ENCODE results near the gene OTOF. TPM values are rescaled to one million over a fixed set of nuclear protein-coding genes. Genes with fewer than 3 reads are reported as not detected.

OTOF gene
- total and polyA plus RNA-seq, 2 of the 13 experiments (the other 11 are each of a cell fraction or from before 2014, with no cell fraction given), result 0.04 TPM; not detected in 1

- TF ChIP-seq ZBTB44 (CRISPR knock-in tag; IDR thresholded peaks at IDR 0.05) (no peak), ZNF441 (CRISPR knock-in tag; IDR thresholded peaks at IDR 0.05; ENCODE audit: borderline replicate concordance) (no peak), ZNF749 (CRISPR knock-in tag; IDR thresholded peaks at IDR 0.05; ENCODE audit: borderline replicate concordance) (no peak), ZNF138 (CRISPR knock-in tag; IDR thresholded peaks at IDR 0.05; ENCODE audit: low read depth) (no peak), HNRNPH1 (optimal IDR thresholded peaks at IDR 0.05; ENCODE audit: low read depth, low read length) (no peak), ETV6 (CRISPR knock-in tag; conservative IDR thresholded peaks at IDR 0.05) (no peak), CEBPZ (IDR thresholded peaks at IDR 0.05; ENCODE audit: low read length) (no peak), SRSF4 (IDR thresholded peaks at IDR 0.05; ENCODE audit: low read depth, low read length, poor library complexity, severe bottlenecking) (no peak), YEATS2 (CRISPR knock-in tag; IDR thresholded peaks at IDR 0.05; ENCODE audit: borderline replicate concordance) (no peak), SMC3 (IDR thresholded peaks at IDR 0.05; ENCODE audit: low read length) (no peak), CEBPB (IDR thresholded peaks at IDR 0.05; ENCODE audit: borderline replicate concordance, low read depth, low read length) (peak; percentile 87), ZNF256 (CRISPR knock-in tag; conservative IDR thresholded peaks at IDR 0.05) (no peak), NCOA5 (CRISPR knock-in tag; IDR thresholded peaks at IDR 0.05) (no peak), PBX3 (CRISPR knock-in tag; IDR thresholded peaks at IDR 0.05; ENCODE audit: borderline replicate concordance) (no peak), HINFP (CRISPR knock-in tag; IDR thresholded peaks at IDR 0.05; ENCODE audit: low read depth) (no peak), SIN3A (IDR thresholded peaks at IDR 0.05; ENCODE audit: borderline replicate concordance, low read depth, low read length) (no peak), ADNP (CRISPR knock-in tag; IDR thresholded peaks at IDR 0.05) (no peak), RXRB (CRISPR knock-in tag; IDR thresholded peaks at IDR 0.05; ENCODE audit: borderline replicate concordance) (peak; percentile 63; the same call in 1 of the 2 replicates)
Observed at GRCh38 chr2:26483957-26484565, 6.1 kb upstream of the OTOF start (continued).

Data from HepG2 (cell line).